Left kidney (tissue), 8 donors: ENCODE measurements around the gene PSIP1. TPM values are rescaled to one million over a fixed set of nuclear protein-coding genes. Genes with fewer than 3 reads are reported as not detected.
"Not testable (repeated sequence)": the region's sequence is repeated elsewhere in the genome, so short reads cannot be mapped to it uniquely, and the experiment has no call there.

ENCODE experiments used
- DNase-seq: peaks from one replicate; pipeline ENCODE4 v3.0.0-alpha.2; 2013
- long read RNA-seq, 8 donors: transcript quantifications; one replicate each; lab custom pipeline, GENCODE V29; 2026
- polyA plus RNA-seq: library from polyadenylated mRNA; unstranded; fragments of 120-200 nt; gene quantifications from one replicate; pipeline ENCODE4 v1.2.1, GENCODE V29; 2013; ENCODE audit not compliant: insufficient read length

The PSIP1 gene
- 253 TPM for polyA plus RNA-seq
- long read RNA-seq, donor 1, partial matches to known transcripts = 32 of 37 reads
- long read RNA-seq, donor 1, other reads (novel, unspliced or antisense) = 0 of 37 reads
- long read RNA-seq, donor 2, partial matches to known transcripts = 11 of 16 reads
- long read RNA-seq, donor 2, other reads (novel, unspliced or antisense) = 0 of 16 reads
- long read RNA-seq, donor 3, partial matches to known transcripts = 13 of 20 reads
- long read RNA-seq, donor 3, other reads (novel, unspliced or antisense) = 0 of 20 reads
- long read RNA-seq, donor 4, partial matches to known transcripts = 5 of 6 reads
- long read RNA-seq, donor 4, other reads (novel, unspliced or antisense) = 0 of 6 reads
- long read RNA-seq, donor 5, partial matches to known transcripts = 107 of 116 reads
- long read RNA-seq, donor 5, other reads (novel, unspliced or antisense) = 0 of 116 reads
- long read RNA-seq, donor 6, partial matches to known transcripts = 41 of 48 reads
- long read RNA-seq, donor 6, other reads (novel, unspliced or antisense) = 0 of 48 reads
- long read RNA-seq, donor 7, transcript PSIP1-204 (16 exons, 3,364 nt) = major isoform, 5 of 58 reads
- long read RNA-seq, donor 7, partial matches to known transcripts = 44 of 58 reads
- long read RNA-seq, donor 7, other reads (novel, unspliced or antisense) = 0 of 58 reads
- long read RNA-seq, donor 8, partial matches to known transcripts = 0 of 5 reads
- long read RNA-seq, donor 8, other reads (novel, unspliced or antisense) = 0 of 5 reads

- peak; percentile 83 for DNase-seq
These were observed at the start of gene PSIP1 for GRCh38 chr9:15510789-15511575. Gene PSIP1, minus strand, starts transcription at chr9:15510970. Its CDS starts 782 bp downstream, at chr9:15510188.

- no peak for DNase-seq
These were observed 42.7 kb upstream of the PSIP1 start for GRCh38 chr9:15553528-15553898.

- DNase-seq = peak; percentile 94
These were observed 42.1 kb upstream of the PSIP1 start, which contains the start of gene CCDC171 for GRCh38 chr9:15552636-15553527. Gene CCDC171, plus strand, starts transcription at chr9:15553043. Its CDS starts 11,046 bp downstream, at chr9:15564089.

- no peak for DNase-seq
These were observed 38.8 kb upstream of the PSIP1 start for GRCh38 chr9:15549611-15550010.

GRCh38 chr9:15543047-15543813, 32.5 kb upstream of the PSIP1 start:
- DNase-seq = no peak

GRCh38 chr9:15542624-15543023, 31.9 kb upstream of the PSIP1 start:
- DNase-seq = no peak

- peak; percentile 36 for DNase-seq
These were observed 31.1 kb upstream of the PSIP1 start for GRCh38 chr9:15541872-15542271.

GRCh38 chr9:15531380-15531779, 20.6 kb upstream of the PSIP1 start:
- DNase-seq = no peak

- no peak for DNase-seq
These were observed 19.0 kb upstream of the PSIP1 start for GRCh38 chr9:15529566-15530324.

- not testable (repeated sequence) for DNase-seq
These were observed 16.3 kb upstream of the PSIP1 start for GRCh38 chr9:15527035-15527434.

GRCh38 chr9:15525958-15526357, 15.2 kb upstream of the PSIP1 start:
- DNase-seq = no peak

- DNase-seq = no peak
These were observed 14.2 kb upstream of the PSIP1 start for GRCh38 chr9:15524845-15525455.

GRCh38 chr9:15522130-15522755, 11.5 kb upstream of the PSIP1 start:
- DNase-seq = no peak

- no peak for DNase-seq
These were observed 10.5 kb upstream of the PSIP1 start for GRCh38 chr9:15521254-15521653.

GRCh38 chr9:15519831-15520230, 9.1 kb upstream of the PSIP1 start:
- DNase-seq = no peak

GRCh38 chr9:15513335-15513734, 2.6 kb upstream of the PSIP1 start:
- no peak for DNase-seq

- no peak for DNase-seq
These were observed 2.1 kb upstream of the PSIP1 start for GRCh38 chr9:15512889-15513288.

GRCh38 chr9:15512204-15512603, 1.4 kb upstream of the PSIP1 start:
- no peak for DNase-seq
